ENCODE results near the gene DDX46. TPM values are rescaled to one million over a fixed set of nuclear protein-coding genes. Genes with fewer than 3 reads are reported as not detected.
"Not testable (repeated sequence)": the region's sequence is repeated elsewhere in the genome, so short reads cannot be mapped to it uniquely, and the experiment has no call there.

The DDX46 gene
- total RNA-seq (2014; rRNA removed; shearing (Covaris generic)) = 27.9 and 38.6 TPM in 2 replicates

GRCh38 chr5:134758504-134759341 is at the start of gene DDX46:
DDX46 (plus strand) TSS chr5:134758779; CDS start chr5:134758939, 160 bp downstream.
- peaks cover 2% of the 10 kb centered on the region; the same call in 1 of the 2 replicates for H3K36me3 ChIP-seq (replicated peaks; ENCODE audit: control insufficient read depth, insufficient read depth, low read length)
- peak within 1 kb of the TSS; percentile 96 for H3K4me3 ChIP-seq (ENCODE audit: insufficient read depth, low read depth, low read length)
- DNase-seq = peak; percentile 96
- H3K27me3 ChIP-seq (ENCODE audit: control insufficient read depth, insufficient read depth, low read length) = no peaks in the 10 kb centered on the region

GRCh38 chr5:134714120-134714519 is 44.5 kb upstream of the DDX46 start:
- Histone ChIP-seq H3K36me3 (replicated peaks; ENCODE audit: control insufficient read depth, insufficient read depth, low read length) (peaks cover 8% of the 10 kb centered on the region), H3K27me3 (ENCODE audit: control insufficient read depth, insufficient read depth, low read length) (no peaks in the 10 kb centered on the region), H3K4me3 (ENCODE audit: insufficient read depth, low read depth, low read length) (no peak overlapping the region)
- DNase-seq = peak; percentile 23

- Histone ChIP-seq H3K27me3 (ENCODE audit: control insufficient read depth, insufficient read depth, low read length) (no peaks in the 10 kb centered on the region), H3K36me3 (replicated peaks; ENCODE audit: control insufficient read depth, insufficient read depth, low read length) (peaks cover 11% of the 10 kb centered on the region), H3K4me3 (ENCODE audit: insufficient read depth, low read depth, low read length) (no peak overlapping the region)
- no peak for DNase-seq
Measured at GRCh38 chr5:134714541-134714940, 44.0 kb upstream of the DDX46 start.

GRCh38 chr5:134715466-134715865 is 43.1 kb upstream of the DDX46 start:
- not testable (repeated sequence) for H3K27me3 ChIP-seq (ENCODE audit: control insufficient read depth, insufficient read depth, low read length); H3K4me3 ChIP-seq (ENCODE audit: insufficient read depth, low read depth, low read length); H3K36me3 ChIP-seq (replicated peaks; ENCODE audit: control insufficient read depth, insufficient read depth, low read length); DNase-seq

- no peak overlapping the region for H3K4me3 ChIP-seq (ENCODE audit: insufficient read depth, low read depth, low read length)
- no peaks in the 10 kb centered on the region for H3K27me3 ChIP-seq (ENCODE audit: control insufficient read depth, insufficient read depth, low read length)
- no peak for DNase-seq
- peaks cover 5% of the 10 kb centered on the region for H3K36me3 ChIP-seq (replicated peaks; ENCODE audit: control insufficient read depth, insufficient read depth, low read length)
Measured at GRCh38 chr5:134724872-134725271, 33.7 kb upstream of the DDX46 start.

GRCh38 chr5:134732819-134733218 is 25.8 kb upstream of the DDX46 start:
- Histone ChIP-seq H3K36me3 (replicated peaks; ENCODE audit: control insufficient read depth, insufficient read depth, low read length) (no peaks in the 10 kb centered on the region), H3K4me3 (ENCODE audit: insufficient read depth, low read depth, low read length) (no peak overlapping the region), H3K27me3 (ENCODE audit: control insufficient read depth, insufficient read depth, low read length) (no peaks in the 10 kb centered on the region)
- DNase-seq = no peak

- Histone ChIP-seq H3K27me3 (ENCODE audit: control insufficient read depth, insufficient read depth, low read length) (no peaks in the 10 kb centered on the region), H3K4me3 (ENCODE audit: insufficient read depth, low read depth, low read length) (no peak overlapping the region), H3K36me3 (replicated peaks; ENCODE audit: control insufficient read depth, insufficient read depth, low read length) (no peaks in the 10 kb centered on the region)
- no peak for DNase-seq
Measured at GRCh38 chr5:134735243-134735642, 23.3 kb upstream of the DDX46 start.

- no peak for DNase-seq
- peaks cover 2% of the 10 kb centered on the region; the same call in 1 of the 2 replicates for H3K36me3 ChIP-seq (replicated peaks; ENCODE audit: control insufficient read depth, insufficient read depth, low read length)
- no peak overlapping the region for H3K4me3 ChIP-seq (ENCODE audit: insufficient read depth, low read depth, low read length)
- no peaks in the 10 kb centered on the region for H3K27me3 ChIP-seq (ENCODE audit: control insufficient read depth, insufficient read depth, low read length)
Measured at GRCh38 chr5:134736173-134736812, 22.3 kb upstream of the DDX46 start.

- DNase-seq = peak; percentile 95
- H3K27me3 ChIP-seq (ENCODE audit: control insufficient read depth, insufficient read depth, low read length) = no peaks in the 10 kb centered on the region
- peak within 1 kb of the TSS; percentile 94 for H3K4me3 ChIP-seq (ENCODE audit: insufficient read depth, low read depth, low read length)
- H3K36me3 ChIP-seq (replicated peaks; ENCODE audit: control insufficient read depth, insufficient read depth, low read length) = peaks cover 3% of the 10 kb centered on the region; the same call in 1 of the 2 replicates
Measured at GRCh38 chr5:134738133-134738962, 20.2 kb upstream of the DDX46 start, which contains the start of gene CAMLG. CAMLG (plus strand) TSS chr5:134738548; CDS start chr5:134738621, 73 bp downstream.

- DNase-seq = peak; percentile 44
- Histone ChIP-seq H3K27me3 (ENCODE audit: control insufficient read depth, insufficient read depth, low read length) (no peaks in the 10 kb centered on the region), H3K36me3 (replicated peaks; ENCODE audit: control insufficient read depth, insufficient read depth, low read length) (peaks cover 3% of the 10 kb centered on the region; the same call in 1 of the 2 replicates), H3K4me3 (ENCODE audit: insufficient read depth, low read depth, low read length) (peak overlapping the region; percentile 94)
Measured at GRCh38 chr5:134738963-134739661, 19.5 kb upstream of the DDX46 start.

- no peak overlapping the region for H3K4me3 ChIP-seq (ENCODE audit: insufficient read depth, low read depth, low read length)
- no peak for DNase-seq
- no peaks in the 10 kb centered on the region for H3K27me3 ChIP-seq (ENCODE audit: control insufficient read depth, insufficient read depth, low read length)
- peaks cover 3% of the 10 kb centered on the region; the same call in 1 of the 2 replicates for H3K36me3 ChIP-seq (replicated peaks; ENCODE audit: control insufficient read depth, insufficient read depth, low read length)
Measured at GRCh38 chr5:134741052-134741451, 17.5 kb upstream of the DDX46 start.

- no peak for DNase-seq
- no peaks in the 10 kb centered on the region for H3K27me3 ChIP-seq (ENCODE audit: control insufficient read depth, insufficient read depth, low read length)
- peaks cover 3% of the 10 kb centered on the region; the same call in 1 of the 2 replicates for H3K36me3 ChIP-seq (replicated peaks; ENCODE audit: control insufficient read depth, insufficient read depth, low read length)
- no peak overlapping the region for H3K4me3 ChIP-seq (ENCODE audit: insufficient read depth, low read depth, low read length)
Measured at GRCh38 chr5:134742134-134742533, 16.4 kb upstream of the DDX46 start.

- no peak for DNase-seq
- no peak overlapping the region for H3K4me3 ChIP-seq (ENCODE audit: insufficient read depth, low read depth, low read length)
Measured at GRCh38 chr5:134749415-134749814, 9.2 kb upstream of the DDX46 start.

GRCh38 chr5:134758176-134758503 is 439 bp upstream of the DDX46 start:
- H3K4me3 ChIP-seq (ENCODE audit: insufficient read depth, low read depth, low read length) = peak overlapping the region; percentile 21; the same call in 1 of the 2 replicates
- H3K27me3 ChIP-seq (ENCODE audit: control insufficient read depth, insufficient read depth, low read length) = no peaks in the 10 kb centered on the region
- no peak for DNase-seq
- H3K36me3 ChIP-seq (replicated peaks; ENCODE audit: control insufficient read depth, insufficient read depth, low read length) = no peaks in the 10 kb centered on the region

More at GRCh38 chr5:134749415-134749814, 9.2 kb upstream of the DDX46 start:
- no peaks in the 10 kb centered on the region for H3K27me3 ChIP-seq (ENCODE audit: control insufficient read depth, insufficient read depth, low read length)
- H3K36me3 ChIP-seq (replicated peaks; ENCODE audit: control insufficient read depth, insufficient read depth, low read length) = peaks cover 2% of the 10 kb centered on the region; the same call in 1 of the 2 replicates

All from H7 (cell line).